CD4-positive, alpha-beta T cell (primary cell): ENCODE results near the gene CD300LB. TPM values are rescaled to one million over a fixed set of nuclear protein-coding genes. Genes with fewer than 3 reads are reported as not detected.
A peak's percentile ranks its signal among the peaks of the same experiment; 100 is the strongest.

Experiments
- ATAC-seq: fragments of 200-7000 bp; cut with Tn5 transposase; one replicate; pipeline ENCODE4 v1.10.0; 2022; ENCODE audit warnings: mild to moderate bottlenecking; ENCODE audit not compliant: poor library complexity
- CTCF ChIA-PET: fragments of 350-600 bp; sonication (Branson Sonifier 250); formaldehyde crosslinking; loops from one replicate; lab custom pipeline; 2021; ENCODE audit warnings: antibody characterized with exemption, inconsistent platforms; lab: Charles Lee
- POLR2A ChIA-PET: fragments of 350-600 bp; sonication (Branson Sonifier 250); formaldehyde crosslinking; loops from one replicate; lab custom pipeline; 2021; ENCODE audit warnings: antibody characterized with exemption, inconsistent platforms; lab: Charles Lee
- DNase-seq, 14 experiments: peaks; one replicate each; pipeline ENCODE4 v3.0.0-alpha.2; 2013 to 2020; ENCODE audit warnings: mixed read lengths in 2 of 14
- H3K27ac ChIP-seq, 2 donors: one replicate each; pipeline versions ENCODE4 v1.5.1 to v1.7.0; 2013; ENCODE audit warnings: low read length in 2 of 2, low read depth in 1 of 2, mild to moderate bottlenecking in 1 of 2
- H3K27me3 ChIP-seq, 2 experiments: 1 replicate in 1 of 2; 2 replicates in 1 of 2; pipeline versions ENCODE4 v1.6.1 to v1.7.0; 2013; ENCODE audit warnings: low read length in 2 of 2, control low read depth in 1 of 2, mild to moderate bottlenecking in 1 of 2, moderate library complexity in 1 of 2; ENCODE audit not compliant: insufficient read depth in 2 of 2, control insufficient read depth in 1 of 2
- H3K36me3 ChIP-seq: one replicate; pipeline ENCODE4 v1.6.1; 2013; ENCODE audit warnings: low read length, control low read depth; ENCODE audit not compliant: insufficient read depth
- H3K4me1 ChIP-seq: one replicate; pipeline ENCODE4 v1.6.1; 2013; ENCODE audit warnings: low read length, control low read depth; ENCODE audit not compliant: insufficient read depth
- H3K4me3 ChIP-seq: one replicate; pipeline ENCODE4 v1.5.1; 2013; ENCODE audit warnings: mild to moderate bottlenecking, low read length, moderate library complexity
- H3K9me3 ChIP-seq, 2 experiments: 1 replicate in 1 of 2; 2 replicates in 1 of 2; pipeline versions ENCODE4 v1.6.1 to v1.7.0; 2013; ENCODE audit warnings: low read length in 2 of 2, mild to moderate bottlenecking in 2 of 2, control low read depth in 1 of 2, moderate library complexity in 1 of 2; ENCODE audit not compliant: control insufficient read depth in 1 of 2, insufficient read depth in 1 of 2
- H3K27ac Mint-ChIP-seq: one replicate; pipeline ENCODE4 v1.8.0; 2020; ENCODE audit warnings: mixed read lengths
- H3K27me3 Mint-ChIP-seq: one replicate; pipeline ENCODE4 v1.8.0; 2021; ENCODE audit warnings: mixed read lengths
- H3K36me3 Mint-ChIP-seq: one replicate; pipeline ENCODE4 v1.8.0; 2021; ENCODE audit warnings: low read depth, mixed read lengths
- H3K4me1 Mint-ChIP-seq: one replicate; pipeline ENCODE4 v1.8.0; 2021; ENCODE audit warnings: low read depth, mixed read lengths
- H3K4me3 Mint-ChIP-seq: one replicate; pipeline ENCODE4 v1.8.0; 2020; ENCODE audit warnings: mild to moderate bottlenecking, mixed read lengths
- H3K9me3 Mint-ChIP-seq: one replicate; pipeline ENCODE4 v1.8.0; 2020; ENCODE audit warnings: mixed read lengths
- intact Hi-C, 2 experiments: fragments of 100-400 bp; cut with DNase I in 1 of 2; cut with micrococcal nuclease in 1 of 2; formaldehyde crosslinking; loops; one replicate each; pipeline versions ENCODE4 v1.15.1 to v1.9.0; 2023 to 2025; cut with DNase I, micrococcal nuclease
- total RNA-seq, 174 experiments: library from RNA in 2 of 174; stranded (reverse) in 2 of 174; gene quantifications; one replicate each; pipeline ENCODE4 v1.2.3 and lab custom pipeline; 2021 to 2026
- TF ChIP-seq, protein P1 (sequence below): fragments of 200-600 bp; IDR thresholded peaks from one replicate; pipeline ENCODE4 v1.8.0; 2022; ENCODE audit warnings: antibody characterized with exemption, mild to moderate bottlenecking

Gene CD300LB
- total RNA-seq, 2 experiments from 2014 or later, result 0.36 to 0.56 TPM

GRCh38 chr17:74544991-74545842, 13.9 kb upstream of the CD300LB start:
- H3K27me3 Mint-ChIP-seq, result no peaks in the 10 kb centered on the region
- Histone ChIP-seq H3K9me3 (no peaks in the 10 kb centered on the region), H3K36me3 (no peaks in the 10 kb centered on the region), H3K27ac (no peak overlapping the region), H3K4me3 (peak overlapping the region; percentile 7), H3K27me3 (peaks cover 0 to 3% of the 10 kb centered on the region in 2 experiments), H3K4me1 (no peaks in the 10 kb centered on the region)
- no peak overlapping the region for H3K4me3 Mint-ChIP-seq
- intact Hi-C loops, result no loop called here
- CTCF ChIA-PET, result no interaction called here
- H3K9me3 Mint-ChIP-seq, result no peaks in the 10 kb centered on the region
- TF ChIP-seq, protein P1, sequence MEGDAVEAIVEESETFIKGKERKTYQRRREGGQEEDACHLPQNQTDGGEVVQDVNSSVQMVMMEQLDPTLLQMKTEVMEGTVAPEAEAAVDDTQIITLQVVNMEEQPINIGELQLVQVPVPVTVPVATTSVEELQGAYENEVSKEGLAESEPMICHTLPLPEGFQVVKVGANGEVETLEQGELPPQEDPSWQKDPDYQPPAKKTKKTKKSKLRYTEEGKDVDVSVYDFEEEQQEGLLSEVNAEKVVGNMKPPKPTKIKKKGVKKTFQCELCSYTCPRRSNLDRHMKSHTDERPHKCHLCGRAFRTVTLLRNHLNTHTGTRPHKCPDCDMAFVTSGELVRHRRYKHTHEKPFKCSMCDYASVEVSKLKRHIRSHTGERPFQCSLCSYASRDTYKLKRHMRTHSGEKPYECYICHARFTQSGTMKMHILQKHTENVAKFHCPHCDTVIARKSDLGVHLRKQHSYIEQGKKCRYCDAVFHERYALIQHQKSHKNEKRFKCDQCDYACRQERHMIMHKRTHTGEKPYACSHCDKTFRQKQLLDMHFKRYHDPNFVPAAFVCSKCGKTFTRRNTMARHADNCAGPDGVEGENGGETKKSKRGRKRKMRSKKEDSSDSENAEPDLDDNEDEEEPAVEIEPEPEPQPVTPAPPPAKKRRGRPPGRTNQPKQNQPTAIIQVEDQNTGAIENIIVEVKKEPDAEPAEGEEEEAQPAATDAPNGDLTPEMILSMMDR, result no peak
- no peaks in the 10 kb centered on the region for H3K36me3 Mint-ChIP-seq
- H3K4me1 Mint-ChIP-seq, result peaks cover 5% of the 10 kb centered on the region
- POLR2A ChIA-PET, result no interaction called here
- DNase-seq (peak in 2 of 14 experiments; percentile 20 to 41), ATAC-seq (no peak)
- H3K27ac Mint-ChIP-seq, result no peak overlapping the region

DNA sequence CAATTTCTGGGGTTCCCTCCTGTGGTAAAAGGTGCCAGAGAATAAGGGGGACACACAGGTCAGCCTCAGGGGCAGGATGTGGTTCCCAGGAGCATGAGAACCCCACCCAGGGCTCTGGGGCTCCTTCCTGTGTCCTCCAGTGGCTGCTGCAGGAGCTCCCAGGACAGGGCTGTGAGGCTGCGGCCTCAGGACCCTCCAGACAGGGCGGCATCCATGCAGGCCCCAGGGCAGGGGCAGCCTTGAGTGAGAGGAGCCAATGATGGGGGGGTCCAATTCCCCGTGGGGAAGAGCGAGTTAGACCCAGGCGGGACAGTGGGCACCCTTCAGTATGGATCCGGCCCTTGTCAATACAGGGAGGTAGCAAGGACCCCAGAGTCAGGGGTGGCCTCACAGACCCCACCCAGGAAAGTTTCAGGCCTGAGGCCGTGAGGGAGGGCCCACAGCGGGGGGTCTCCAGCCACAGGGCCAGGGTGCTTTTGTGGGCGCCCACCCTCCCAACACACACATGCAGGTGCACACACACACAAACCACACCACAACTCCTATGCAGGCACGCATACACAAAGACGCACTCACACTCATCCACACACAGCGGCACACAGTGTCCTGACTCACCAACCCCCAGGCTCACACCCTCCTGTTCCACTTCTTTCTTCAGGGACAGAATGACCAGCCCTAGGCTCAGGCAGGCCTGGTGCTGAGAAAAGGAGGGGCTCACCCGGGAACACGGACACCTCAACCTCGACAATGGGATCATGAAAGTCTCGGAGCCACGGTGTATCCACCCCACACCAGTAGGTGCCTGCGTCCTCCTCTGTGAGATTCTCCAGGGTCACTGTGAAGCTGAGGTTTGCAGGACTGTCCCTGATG, 12.9 kb upstream of the CD300LB start:
- Histone ChIP-seq H3K27ac (no peak overlapping the region), H3K4me3 (no peak overlapping the region), H3K4me1 (no peaks in the 10 kb centered on the region), H3K36me3 (no peaks in the 10 kb centered on the region), H3K9me3 (no peaks in the 10 kb centered on the region), H3K27me3 (peaks cover 0 to 2% of the 10 kb centered on the region in 2 experiments)
- no peak overlapping the region for H3K27ac Mint-ChIP-seq
- H3K9me3 Mint-ChIP-seq, result no peaks in the 10 kb centered on the region
- DNase-seq (no peak), ATAC-seq (no peak)
- CTCF ChIA-PET, result no interaction called here
- H3K4me3 Mint-ChIP-seq, result no peak overlapping the region
- intact Hi-C loops, result no loop called here
- no peaks in the 10 kb centered on the region for H3K27me3 Mint-ChIP-seq
- H3K4me1 Mint-ChIP-seq, result peaks cover 5% of the 10 kb centered on the region
- TF ChIP-seq, protein P1, result no peak
- no peaks in the 10 kb centered on the region for H3K36me3 Mint-ChIP-seq
- POLR2A ChIA-PET, result no interaction called here

DNA sequence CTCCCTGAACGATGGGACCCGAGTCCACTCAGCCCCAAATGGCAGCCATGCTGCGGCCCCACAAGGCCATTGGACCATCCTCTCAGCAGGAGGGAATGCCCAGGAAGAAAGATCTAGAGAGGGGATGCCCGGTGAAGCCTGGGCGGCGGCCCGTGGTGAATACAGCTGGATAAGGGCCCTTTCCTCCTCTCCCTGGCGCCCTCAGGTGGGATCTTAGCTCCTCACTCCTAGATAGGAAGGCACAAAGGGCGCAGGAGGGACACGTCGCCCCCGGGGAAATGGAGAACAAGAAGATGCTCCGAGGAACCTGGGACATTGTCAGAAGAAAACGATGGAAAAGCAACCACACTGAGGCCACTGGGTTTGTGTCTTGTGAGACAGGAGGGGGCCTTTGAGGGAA, 12.1 kb upstream of the CD300LB start:
- ATAC-seq, result no peak
- no peak for DNase-seq
- no peaks in the 10 kb centered on the region for H3K36me3 ChIP-seq
- intact Hi-C loops, result no loop called here
- H3K9me3 ChIP-seq, result no peaks in the 10 kb centered on the region
- H3K4me1 ChIP-seq, result no peaks in the 10 kb centered on the region
- no peak overlapping the region for H3K27ac ChIP-seq
- no peaks in the 10 kb centered on the region for H3K27me3 Mint-ChIP-seq
- TF ChIP-seq, protein P1, result no peak
- H3K27ac Mint-ChIP-seq, result no peak overlapping the region
- ChIA-PET CTCF (no interaction called here), POLR2A (no interaction called here)
- H3K4me3 Mint-ChIP-seq, result no peak overlapping the region
- H3K4me3 ChIP-seq, result no peak overlapping the region
- H3K27me3 ChIP-seq, result no peaks in the 10 kb centered on the region
- H3K4me1 Mint-ChIP-seq, result peaks cover 5% of the 10 kb centered on the region
- no peaks in the 10 kb centered on the region for H3K9me3 Mint-ChIP-seq
- H3K36me3 Mint-ChIP-seq, result no peaks in the 10 kb centered on the region
